Peyer's patch (tissue), 4 donors: ENCODE data around the gene ZBTB46.
A peak's percentile ranks its signal among the peaks of the same experiment; 100 is the strongest.

ENCODE experiments used
- CTCF ChIP-seq, 6 experiments: fragments of 450-650 bp in 4 of 6; fragments of 200-600 bp in 2 of 6; sonication (generic) in 1 of 6; IDR thresholded peaks; one replicate each; pipeline ENCODE4 v1.5.1; 2017 to 2019; ENCODE audit warnings: antibody characterized with exemption in 6 of 6, mild to moderate bottlenecking in 3 of 6, moderate library complexity in 1 of 6
- POLR2A ChIP-seq, 2 donors: fragments of 450-650 bp; IDR thresholded peaks; one replicate each; pipeline ENCODE4 v1.5.1; 2017; ENCODE audit warnings: antibody characterized with exemption in 2 of 2, mild to moderate bottlenecking in 2 of 2, moderate library complexity in 2 of 2

- TF ChIP-seq POLR2A (IDR thresholded peaks at IDR 0.05) (no peak), CTCF (IDR thresholded peaks at IDR 0.05) (peak in 1 of 6 experiments; percentile 15)
Observed at GRCh38 chr20:63782051-63782471, 49.0 kb downstream of the ZBTB46 start.
